Osteoblast (primary cell): Measurements from ENCODE around the gene C1GALT1C1L. TPM values are rescaled to one million over a fixed set of nuclear protein-coding genes. Genes with fewer than 3 reads are reported as not detected.

Experiments used
- DNase-seq: peaks from one replicate; pipeline ENCODE4 v3.0.0; 2011; ENCODE audit warnings: low spot score, mixed read lengths; ENCODE audit not compliant: insufficient read length; ENCODE audit errors: missing footprints
- H2AFZ ChIP-seq: 2 replicates; pipeline ENCODE4 v1.6.0; 2011; ENCODE audit warnings: mild to moderate bottlenecking, low read length
- H3K27ac ChIP-seq: 2 replicates; pipeline ENCODE4 v1.5.1; 2011; ENCODE audit warnings: mild to moderate bottlenecking, low read depth, low read length, moderate library complexity
- H3K27me3 ChIP-seq: 2 replicates; pipeline ENCODE4 v1.6.0; 2012; ENCODE audit warnings: mild to moderate bottlenecking, control low read depth, inconsistent platforms, low read length, moderate library complexity; ENCODE audit not compliant: insufficient read depth
- H3K36me3 ChIP-seq: 2 replicates; pipeline ENCODE4 v1.5.1; 2011; ENCODE audit warnings: mild to moderate bottlenecking, low read length, control low read depth, moderate library complexity; ENCODE audit not compliant: insufficient read depth
- H3K4me1 ChIP-seq: 2 replicates; pipeline ENCODE4 v1.5.1; 2011; ENCODE audit warnings: mild to moderate bottlenecking, low read length, control low read depth, moderate library complexity; ENCODE audit not compliant: insufficient read depth
- H3K4me2 ChIP-seq: 2 replicates; pipeline ENCODE4 v1.6.0; 2011; ENCODE audit warnings: mild to moderate bottlenecking, low read length; ENCODE audit not compliant: insufficient read depth
- H3K4me3 ChIP-seq: fragments of 200-600 bp; sonication (generic); 3 replicates; pipeline ENCODE4 v1.5.1; 2012; ENCODE audit warnings: mild to moderate bottlenecking, low read length, inconsistent platforms; ENCODE audit not compliant: insufficient read depth
- H3K79me2 ChIP-seq: 2 replicates; pipeline ENCODE4 v1.6.0; 2012; ENCODE audit warnings: mild to moderate bottlenecking, low read length, control low read depth, inconsistent platforms; ENCODE audit not compliant: insufficient read depth
- H3K9me3 ChIP-seq: 2 replicates; pipeline ENCODE4 v1.5.1; 2011; ENCODE audit warnings: low read depth, low read length, control low read depth
- H4K20me1 ChIP-seq: 2 replicates; pipeline ENCODE4 v1.6.0; 2012; ENCODE audit warnings: mild to moderate bottlenecking, low read length, control low read depth; ENCODE audit not compliant: insufficient read depth
- CTCF ChIP-seq: IDR thresholded peaks from 2 replicates; pipeline ENCODE4 v1.5.1; 2011; ENCODE audit warnings: mild to moderate bottlenecking, low read depth, low read length, moderate library complexity; ENCODE audit errors: extremely low read depth
- total RNA-seq: library from RNA; depleted of rRNA; stranded (reverse); fragments of >200 nt; gene quantifications from 2 replicates; pipeline ENCODE4 v1.2.3, GENCODE V29; 2012

C1GALT1C1L gene
- total RNA-seq, 1 donor: 0.72 TPM

GRCh38 chr2:43717322-43717721 lies 41.1 kb upstream of the C1GALT1C1L start:
- no peaks in the 10 kb centered on the region for H3K9me3 ChIP-seq
- peaks cover 20% of the 10 kb centered on the region for H3K4me1 ChIP-seq
- H3K27me3 ChIP-seq: no peaks in the 10 kb centered on the region
- H2AFZ ChIP-seq: no peak overlapping the region
- H3K79me2 ChIP-seq: no peaks in the 10 kb centered on the region
- H3K27ac ChIP-seq: no peak overlapping the region
- no peak for TF ChIP-seq CTCF
- no peak overlapping the region for H3K4me2 ChIP-seq
- DNase-seq: no peak
- H3K4me3 ChIP-seq: no peak overlapping the region
- H3K36me3 ChIP-seq: no peaks in the 10 kb centered on the region
- no peaks in the 10 kb centered on the region for H4K20me1 ChIP-seq

GRCh38 chr2:43715300-43716098 lies 39.3 kb upstream of the C1GALT1C1L start:
- Histone ChIP-seq H3K36me3 (no peaks in the 10 kb centered on the region), H3K4me1 (peaks cover 20% of the 10 kb centered on the region), H3K9me3 (no peaks in the 10 kb centered on the region), H3K4me2 (no peak overlapping the region), H3K4me3 (no peak overlapping the region), H4K20me1 (no peaks in the 10 kb centered on the region), H3K79me2 (no peaks in the 10 kb centered on the region), H3K27me3 (no peaks in the 10 kb centered on the region), H3K27ac (no peak overlapping the region), H2AFZ (no peak overlapping the region)
- no peak for TF ChIP-seq CTCF
- DNase-seq: no peak

GRCh38 chr2:43714164-43714563 lies 37.9 kb upstream of the C1GALT1C1L start:
- Histone ChIP-seq H3K27ac (no peak overlapping the region), H3K79me2 (no peaks in the 10 kb centered on the region), H3K9me3 (no peaks in the 10 kb centered on the region), H4K20me1 (no peaks in the 10 kb centered on the region), H3K4me2 (peak overlapping the region; percentile 49), H3K4me1 (peaks cover 20% of the 10 kb centered on the region), H3K36me3 (no peaks in the 10 kb centered on the region), H3K4me3 (no peak overlapping the region), H3K27me3 (no peaks in the 10 kb centered on the region), H2AFZ (no peak overlapping the region)
- no peak for TF ChIP-seq CTCF
- peak; percentile 39 for DNase-seq

- no peak for TF ChIP-seq CTCF
- H3K4me2 ChIP-seq: no peak overlapping the region
- peaks cover 28% of the 10 kb centered on the region for H3K4me1 ChIP-seq
Observed at GRCh38 chr2:43710866-43711265, 34.6 kb upstream of the C1GALT1C1L start.

More at GRCh38 chr2:43710866-43711265, 34.6 kb upstream of the C1GALT1C1L start:
- H3K27me3 ChIP-seq: no peaks in the 10 kb centered on the region
- no peaks in the 10 kb centered on the region for H3K79me2 ChIP-seq
- H3K36me3 ChIP-seq: no peaks in the 10 kb centered on the region
- H2AFZ ChIP-seq: no peak overlapping the region
- no peak for DNase-seq
- no peaks in the 10 kb centered on the region for H3K9me3 ChIP-seq
- no peak overlapping the region for H3K4me3 ChIP-seq
- no peaks in the 10 kb centered on the region for H4K20me1 ChIP-seq
- H3K27ac ChIP-seq: no peak overlapping the region
